ENCODE data around the gene RAMACL.

RAMACL gene

GRCh38 chr6:166565084-166565967 is 21.2 kb downstream of the RAMACL start:
- Histone ChIP-seq H3K4me3 (ENCODE audit: low read depth, low read length) (no peak overlapping the region), H3K4me1 (no peaks in the 10 kb centered on the region), H3K27me3 (no peaks in the 10 kb centered on the region), H3K9me3 (no peaks in the 10 kb centered on the region), H3K36me3 (no peaks in the 10 kb centered on the region)
- no peak for DNase-seq
- TF ChIP-seq CTCF (IDR thresholded peaks at IDR 0.05; ENCODE audit: low read depth, low read length): no peak

- no peak for DNase-seq
- Histone ChIP-seq H3K9me3 (no peaks in the 10 kb centered on the region), H3K36me3 (no peaks in the 10 kb centered on the region), H3K4me1 (no peaks in the 10 kb centered on the region), H3K4me3 (ENCODE audit: low read depth, low read length) (no peak overlapping the region), H3K27me3 (no peaks in the 10 kb centered on the region)
- TF ChIP-seq CTCF (IDR thresholded peaks at IDR 0.05; ENCODE audit: low read depth, low read length): no peak
Observed at GRCh38 chr6:166563805-166564204, 22.7 kb downstream of the RAMACL start.

GRCh38 chr6:166563200-166563599 is 23.3 kb downstream of the RAMACL start:
- H3K9me3 ChIP-seq: no peaks in the 10 kb centered on the region
- no peak overlapping the region for H3K4me3 ChIP-seq (ENCODE audit: low read depth, low read length)
- no peaks in the 10 kb centered on the region for H3K27me3 ChIP-seq
- no peak for DNase-seq
- H3K4me1 ChIP-seq: no peaks in the 10 kb centered on the region
- no peaks in the 10 kb centered on the region for H3K36me3 ChIP-seq
- TF ChIP-seq CTCF (IDR thresholded peaks at IDR 0.05; ENCODE audit: low read depth, low read length): no peak

DNA sequence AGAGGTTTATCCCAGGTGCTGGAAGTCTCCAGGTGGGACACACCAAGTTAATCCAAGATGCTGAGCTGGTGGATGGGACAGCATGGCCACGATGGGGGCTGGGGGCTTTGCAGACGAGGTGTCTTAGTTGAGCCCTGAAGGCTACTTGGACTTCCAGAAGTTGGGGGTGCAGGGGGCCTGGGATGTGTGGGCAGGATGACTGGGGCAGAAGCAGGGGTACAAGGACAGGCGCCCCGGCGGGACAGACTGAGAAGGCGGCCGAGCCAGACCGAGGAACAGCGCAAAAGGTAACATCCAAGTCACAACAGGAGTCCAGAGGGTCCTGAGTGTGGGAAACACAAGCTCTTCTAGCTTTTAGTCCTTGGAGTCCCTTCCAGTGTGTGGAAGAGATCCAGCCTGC is 23.8 kb downstream of the RAMACL start:
- H3K36me3 ChIP-seq: no peaks in the 10 kb centered on the region
- no peaks in the 10 kb centered on the region for H3K4me1 ChIP-seq
- H3K4me3 ChIP-seq (ENCODE audit: low read depth, low read length): no peak overlapping the region
- no peaks in the 10 kb centered on the region for H3K27me3 ChIP-seq
- H3K9me3 ChIP-seq: no peaks in the 10 kb centered on the region
- no peak for DNase-seq
- TF ChIP-seq CTCF (IDR thresholded peaks at IDR 0.05; ENCODE audit: low read depth, low read length): no peak

DNA sequence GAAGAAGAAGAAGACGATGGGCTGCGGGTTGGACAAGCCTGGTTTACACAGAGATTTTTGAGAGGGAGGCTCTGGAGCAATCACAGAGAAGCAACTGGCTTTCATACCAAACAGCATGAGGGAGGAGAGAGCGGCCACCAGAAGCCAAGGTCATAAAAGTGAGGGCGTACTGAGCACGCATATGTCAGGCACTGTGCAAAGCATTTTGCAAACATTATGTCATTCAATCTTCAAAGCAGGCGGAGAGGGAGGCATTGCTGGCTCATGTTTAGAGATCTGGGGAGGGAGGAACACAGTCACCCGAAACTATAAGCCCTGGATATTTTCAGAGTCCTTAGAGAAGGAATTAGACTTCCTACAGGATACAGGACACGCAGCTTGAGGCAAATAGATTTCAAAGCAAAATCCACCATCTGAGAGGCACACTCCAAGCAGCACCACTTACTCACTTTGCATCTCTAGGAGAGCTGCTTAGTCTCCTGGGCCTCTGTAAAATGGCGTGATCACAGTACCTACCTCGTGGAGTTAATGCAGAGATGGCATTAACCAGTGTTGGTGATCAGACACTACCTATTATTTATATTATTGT is 24.6 kb downstream of the RAMACL start:
- no peak for TF ChIP-seq CTCF (IDR thresholded peaks at IDR 0.05; ENCODE audit: low read depth, low read length)
- H3K27me3 ChIP-seq: no peaks in the 10 kb centered on the region
- DNase-seq: no peak
- no peaks in the 10 kb centered on the region for H3K36me3 ChIP-seq
- H3K4me1 ChIP-seq: no peaks in the 10 kb centered on the region
- no peak overlapping the region for H3K4me3 ChIP-seq (ENCODE audit: low read depth, low read length)
- no peaks in the 10 kb centered on the region for H3K9me3 ChIP-seq

GRCh38 chr6:166560222-166560621 is 26.3 kb downstream of the RAMACL start:
- no peaks in the 10 kb centered on the region for H3K9me3 ChIP-seq
- no peaks in the 10 kb centered on the region for H3K4me1 ChIP-seq
- no peak for DNase-seq
- H3K27me3 ChIP-seq: no peaks in the 10 kb centered on the region
- TF ChIP-seq CTCF (IDR thresholded peaks at IDR 0.05; ENCODE audit: low read depth, low read length): no peak
- H3K4me3 ChIP-seq (ENCODE audit: low read depth, low read length): no peak overlapping the region
- H3K36me3 ChIP-seq: no peaks in the 10 kb centered on the region

All from BE2C (cell line).